Measurements from ENCODE around the gene SHANK1. TPM values are rescaled to one million over a fixed set of nuclear protein-coding genes. Genes with fewer than 3 reads are reported as not detected.

Gene SHANK1
- total and polyA plus RNA-seq, 2 of the 4 experiments (the other 2 are of a cell fraction) = 6.1 to 6.7 TPM

DNA sequence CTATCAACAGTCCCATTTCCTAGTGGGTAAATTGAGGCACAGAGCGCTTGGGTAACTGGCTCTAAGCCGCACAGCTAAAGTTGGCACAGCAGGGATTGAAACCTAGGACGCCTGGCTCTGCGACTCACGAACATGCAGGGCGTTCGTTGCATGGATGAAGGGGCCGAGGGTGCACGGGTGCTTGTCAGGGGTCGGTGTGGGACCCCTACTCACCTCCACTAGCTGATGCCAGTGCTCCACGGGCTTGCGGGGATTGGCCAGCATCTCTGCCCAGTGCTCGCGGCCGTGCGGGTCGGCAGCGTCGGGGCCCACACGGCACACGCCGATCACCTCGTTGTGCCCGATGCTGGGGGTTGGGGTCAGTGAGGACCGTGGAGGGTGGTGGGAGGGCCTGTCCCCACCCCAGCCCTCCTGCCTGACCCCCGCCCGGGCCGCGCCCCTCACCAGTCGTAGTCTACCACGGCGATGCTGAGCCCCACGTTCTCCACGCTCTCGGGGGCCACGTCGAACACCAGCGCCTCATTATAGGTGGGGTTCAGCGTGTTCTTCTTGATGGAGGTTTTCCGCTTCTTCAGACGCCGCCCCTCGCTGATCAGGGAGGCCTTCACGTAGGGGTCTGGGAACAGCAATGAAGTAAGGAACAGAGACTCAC, 94.5 kb downstream of the SHANK1 start:
- Histone ChIP-seq H3K4me2 (ENCODE audit: low read depth, low read length) (no peak overlapping the region), H3K27me3 (ENCODE audit: control insufficient read depth, insufficient read depth, low read length) (no peaks in the 10 kb centered on the region), H4K5ac (ENCODE audit: low read depth, low read length) (no peak overlapping the region), H2AK9ac (replicated peaks; ENCODE audit: low read depth, low read length, poor library complexity) (no peak overlapping the region), H2BK20ac (ENCODE audit: low read depth, low read length) (no peak overlapping the region), H3K4me3 (ENCODE audit: insufficient read depth, low read depth, low read length) (no peak overlapping the region), H4K91ac (ENCODE audit: insufficient read depth, low read depth, low read length) (no peak overlapping the region), H3K14ac (replicated peaks; ENCODE audit: low read depth, low read length) (no peak overlapping the region), H3K9me1 (ENCODE audit: insufficient read depth, low read length) (no peaks in the 10 kb centered on the region), H3K4ac (ENCODE audit: low read depth, low read length) (no peak overlapping the region), H3K79me1 (ENCODE audit: low read depth in 1 of 2, low read length in 2 of 2) (no peaks in the 10 kb centered on the region), H3K18ac (ENCODE audit: low read depth, low read length) (no peak overlapping the region), H3K9ac (ENCODE audit: low read depth, low read length) (no peak overlapping the region), H2BK15ac (ENCODE audit: low read depth, low read length) (no peak overlapping the region), H3K9me3 (ENCODE audit: control insufficient read depth, insufficient read depth, low read length) (no peaks in the 10 kb centered on the region), H3K23ac (ENCODE audit: low read depth, low read length) (no peak overlapping the region), H3K56ac (ENCODE audit: extremely low read depth, insufficient read depth, low read length) (no peak overlapping the region), H3K4me1 (ENCODE audit: control insufficient read depth, insufficient read depth, low read length) (no peaks in the 10 kb centered on the region), H3K27ac (ENCODE audit: insufficient read depth, low read length) (no peak overlapping the region), H4K8ac (ENCODE audit: low read depth in 2 of 2, low read length in 2 of 2) (no peak overlapping the region), H4K20me1 (ENCODE audit: insufficient read depth, low read length) (no peaks in the 10 kb centered on the region), H2BK120ac (ENCODE audit: low read depth, low read length) (no peak overlapping the region), H2AK5ac (ENCODE audit: low read depth, low read length) (no peak overlapping the region), H2AFZ (replicated peaks; ENCODE audit: low read length, poor library complexity) (no peak overlapping the region), H2BK5ac (ENCODE audit: low read depth, low read length, poor library complexity, severe bottlenecking) (no peak overlapping the region), H3K36me3 (ENCODE audit: control insufficient read depth, insufficient read depth, low read length) (no peaks in the 10 kb centered on the region)
- in situ Hi-C loops (cut with MboI; ENCODE audit: low sequenced_read_pairs) (no loop called here), dilution Hi-C loops (cut with HindIII; ENCODE audit: low sequenced_read_pairs, unreplicated experiment) (no loop called here), intact Hi-C loops (cut with micrococcal nuclease) (no loop called here)
- no peak for TF ChIP-seq MAZ (IDR thresholded peaks at IDR 0.05; ENCODE audit: borderline replicate concordance, low read depth, low read length)
- TF ChIP-seq RAD21 (IDR thresholded peaks at IDR 0.05; ENCODE audit: low read length) = no peak
- TF ChIP-seq USF2 (IDR thresholded peaks at IDR 0.05; ENCODE audit: low read depth, low read length) = no peak
- TF ChIP-seq MXI1 (IDR thresholded peaks at IDR 0.05; ENCODE audit: borderline replicate concordance, low read depth, low read length) = no peak
- no peak for TF ChIP-seq RFX5 (IDR thresholded peaks at IDR 0.05; ENCODE audit: low read depth, low read length)
- TF ChIP-seq FOS (IDR thresholded peaks at IDR 0.05; ENCODE audit: low read depth, low read length) = no peak
- no peak for TF ChIP-seq CHD1 (IDR thresholded peaks at IDR 0.05; ENCODE audit: low read depth, low read length)
- TF ChIP-seq RCOR1 (IDR thresholded peaks at IDR 0.05; ENCODE audit: insufficient replicate concordance, low read length) = no peak
- TF ChIP-seq BHLHE40 (IDR thresholded peaks at IDR 0.05; ENCODE audit: low read depth, low read length) = no peak
- no peak for TF ChIP-seq CTCF (conservative IDR thresholded peaks at IDR 0.05; ENCODE audit: low read depth, low read length)
- no peak for TF ChIP-seq MAFK (IDR thresholded peaks at IDR 0.05; ENCODE audit: low read depth, low read length)
- TF ChIP-seq CEBPB (IDR thresholded peaks at IDR 0.05; ENCODE audit: low read depth, low read length) = no peak
- no peak for TF ChIP-seq SMC3 (IDR thresholded peaks at IDR 0.05; ENCODE audit: low read depth, low read length)
- no peak for TF ChIP-seq POLR2A (IDR thresholded peaks at IDR 0.05; ENCODE audit: low read depth, low read length)
- no peak for TF ChIP-seq ELK1 (IDR thresholded peaks at IDR 0.05; ENCODE audit: borderline replicate concordance, low read depth, low read length)
- TF ChIP-seq NFE2L2 (IDR thresholded peaks at IDR 0.05; ENCODE audit: low read depth, low read length) = no peak
- CTCF ChIA-PET = no interaction called here
- WGBS, 2 experiments (ENCODE audit: extremely low coverage in 2 of 2, insufficient read length in 1 of 2) = 80% methylated on average over 11 of the region's 44 CpGs; no CpG with 5 or more reads in 1 of the 2 experiments
- POLR2A ChIA-PET (ENCODE audit: unreplicated experiment) = no interaction called here
- DNase-seq = no peak
- ATAC-seq (ENCODE audit: low read depth) = no peak
- no TSS peak for BruUV-seq (replicated peaks)
